ENCODE measurements around the gene TTC12. TPM values are rescaled to one million over a fixed set of nuclear protein-coding genes. Genes with fewer than 3 reads are reported as not detected.

The TTC12 gene
- total RNA-seq, 1 donor from 2014 or later = 29.1 TPM

- no peak for DNase-seq (ENCODE audit: low spot score)
- ATAC-seq = no peak
- intact Hi-C loops (cut with DNase I) = no loop called here
These were observed 36.7 kb downstream of the TTC12 start for GRCh38 chr11:113351068-113351450.

- intact Hi-C loops (cut with DNase I) = no loop called here
- DNase-seq (ENCODE audit: low spot score) = no peak
- no peak for ATAC-seq
These were observed 37.1 kb downstream of the TTC12 start for GRCh38 chr11:113351480-113351879.

GRCh38 chr11:113356203-113356602, 41.8 kb downstream of the TTC12 start:
- intact Hi-C loops (cut with DNase I) = no loop called here
- ATAC-seq (no peak), DNase-seq (ENCODE audit: low spot score) (no peak)

- no peak for ATAC-seq
- intact Hi-C loops (cut with DNase I) = no loop called here
- no peak for DNase-seq (ENCODE audit: low spot score)
These were observed 49.0 kb downstream of the TTC12 start for GRCh38 chr11:113363406-113363805.

GRCh38 chr11:113363996-113364641, 49.7 kb downstream of the TTC12 start:
- intact Hi-C loops (cut with DNase I) = no loop called here
- no peak for ATAC-seq
- no peak for DNase-seq (ENCODE audit: low spot score)

GRCh38 chr11:113365895-113366294, 51.5 kb downstream of the TTC12 start:
- DNase-seq (ENCODE audit: low spot score) (no peak), ATAC-seq (no peak)
- intact Hi-C loops (cut with DNase I) = no loop called here

GRCh38 chr11:113369411-113369810, 55.0 kb downstream of the TTC12 start:
- intact Hi-C loops (cut with DNase I) = no loop called here
- DNase-seq (ENCODE audit: low spot score) (no peak), ATAC-seq (no peak)

GRCh38 chr11:113370634-113371033, 56.3 kb downstream of the TTC12 start:
- ATAC-seq = no peak
- intact Hi-C loops (cut with DNase I) = no loop called here

GRCh38 chr11:113372309-113372708, 57.9 kb downstream of the TTC12 start:
- intact Hi-C loops (cut with DNase I) = no loop called here
- ATAC-seq = no peak
- DNase-seq (ENCODE audit: low spot score) = no peak

More at GRCh38 chr11:113370634-113371033, 56.3 kb downstream of the TTC12 start:
- no peak for DNase-seq (ENCODE audit: low spot score)

GRCh38 chr11:113373306-113373705, 58.9 kb downstream of the TTC12 start:
- no peak for ATAC-seq
- DNase-seq (ENCODE audit: low spot score) = no peak
- intact Hi-C loops (cut with DNase I) = no loop called here

GRCh38 chr11:113373981-113374560, 59.7 kb downstream of the TTC12 start:
- DNase-seq (ENCODE audit: low spot score) (no peak), ATAC-seq (no peak)
- intact Hi-C loops (cut with DNase I) = loop anchor here (2.0 kb wide), 1 partner anchor 29 kb away; no protein-coding TSS in a partner anchor

GRCh38 chr11:113375402-113375801, 61.0 kb downstream of the TTC12 start:
- DNase-seq (ENCODE audit: low spot score) (no peak), ATAC-seq (no peak)
- intact Hi-C loops (cut with DNase I) = loop anchor here (2.0 kb wide), 1 partner anchor 31 kb away; no protein-coding TSS in a partner anchor

- intact Hi-C loops (cut with DNase I) = no loop called here
- ATAC-seq (no peak), DNase-seq (ENCODE audit: low spot score) (no peak)
These were observed 61.8 kb downstream of the TTC12 start for GRCh38 chr11:113376156-113376555.

GRCh38 chr11:113377681-113378412, 63.5 kb downstream of the TTC12 start:
- intact Hi-C loops (cut with DNase I) = no loop called here
- no peak for DNase-seq (ENCODE audit: low spot score)
- no peak for ATAC-seq

- DNase-seq (ENCODE audit: low spot score) (no peak), ATAC-seq (no peak)
- intact Hi-C loops (cut with DNase I) = no loop called here
These were observed 64.3 kb downstream of the TTC12 start for GRCh38 chr11:113378692-113379091.

- intact Hi-C loops (cut with DNase I) = no loop called here
- no peak for ATAC-seq
- DNase-seq (ENCODE audit: low spot score) = no peak
These were observed 67.7 kb downstream of the TTC12 start for GRCh38 chr11:113382121-113382520.

- no peak for DNase-seq (ENCODE audit: low spot score)
- no peak for ATAC-seq
- intact Hi-C loops (cut with DNase I) = no loop called here
These were observed 70.2 kb downstream of the TTC12 start for GRCh38 chr11:113384551-113384950.

- intact Hi-C loops (cut with DNase I) = no loop called here
These were observed 71.4 kb downstream of the TTC12 start for GRCh38 chr11:113385749-113386148.

GRCh38 chr11:113386866-113387265, 72.5 kb downstream of the TTC12 start:
- ATAC-seq (no peak), DNase-seq (ENCODE audit: low spot score) (no peak)
- intact Hi-C loops (cut with DNase I) = no loop called here

More at GRCh38 chr11:113385749-113386148, 71.4 kb downstream of the TTC12 start:
- DNase-seq (ENCODE audit: low spot score) = no peak
- no peak for ATAC-seq

GRCh38 chr11:113387605-113388211, 73.3 kb downstream of the TTC12 start, which contains the start of gene ANKK1:
Gene ANKK1, plus strand, starts transcription at chr11:113387779. Its CDS starts 106 bp downstream, at chr11:113387885.
- intact Hi-C loops (cut with DNase I) = no loop called here
- ATAC-seq = no peak
- no peak for DNase-seq (ENCODE audit: low spot score)

Measured in sciatic nerve (tissue), 2 donors.